ENCODE measurements around the gene NTF3.

Gene NTF3

GRCh38 chr12:5470703-5471102 is 38.8 kb downstream of the NTF3 start:
- Histone ChIP-seq H3K27ac (ENCODE audit: low read depth, low read length) (no peak overlapping the region), H3K79me2 (ENCODE audit: control insufficient read depth, low read length) (no peaks in the 10 kb centered on the region), H3K9me2 (replicated peaks; ENCODE audit: control insufficient read depth, low read length) (no peaks in the 10 kb centered on the region), H3K4me1 (ENCODE audit: control insufficient read depth, low read length) (peaks cover 73% of the 10 kb centered on the region), H3K4me2 (ENCODE audit: low read length) (no peak overlapping the region), H4K20me1 (ENCODE audit: control insufficient read depth, insufficient read depth, low read depth, low read length) (no peaks in the 10 kb centered on the region), H3K27me3 (ENCODE audit: control insufficient read depth, low read length) (no peaks in the 10 kb centered on the region), H3K9me3 (ENCODE audit: control insufficient read depth, insufficient read depth, low read length) (no peaks in the 10 kb centered on the region), H3K4me3 (ENCODE audit: low read length) (no peak overlapping the region), H3F3A (ENCODE audit: control insufficient read depth, insufficient read depth) (no peaks in the 10 kb centered on the region), H3K36me3 (ENCODE audit: control insufficient read depth, low read length) (peaks cover under 1% of the 10 kb centered on the region; the same call in 1 of the 2 replicates)
- TF ChIP-seq CTCF (IDR thresholded peaks at IDR 0.05; ENCODE audit: low read depth, low read length, poor library complexity, severe bottlenecking), result no peak
- no peak for TF ChIP-seq EZH2phosphoT487 (IDR thresholded peaks at IDR 0.05; ENCODE audit: borderline replicate concordance, low read length)

- H3K79me2 ChIP-seq (ENCODE audit: control insufficient read depth, low read length), result no peaks in the 10 kb centered on the region
- no peak overlapping the region for H3K4me3 ChIP-seq (ENCODE audit: low read length)
- H3K4me2 ChIP-seq (ENCODE audit: low read length), result no peak overlapping the region
- TF ChIP-seq EZH2phosphoT487 (IDR thresholded peaks at IDR 0.05; ENCODE audit: borderline replicate concordance, low read length) (no peak), CTCF (IDR thresholded peaks at IDR 0.05; ENCODE audit: low read depth, low read length, poor library complexity, severe bottlenecking) (no peak)
- no peaks in the 10 kb centered on the region for H3K9me2 ChIP-seq (replicated peaks; ENCODE audit: control insufficient read depth, low read length)
- no peak overlapping the region for H3K27ac ChIP-seq (ENCODE audit: low read depth, low read length)
- H3K27me3 ChIP-seq (ENCODE audit: control insufficient read depth, low read length), result no peaks in the 10 kb centered on the region
- H3K9me3 ChIP-seq (ENCODE audit: control insufficient read depth, insufficient read depth, low read length), result no peaks in the 10 kb centered on the region
- peaks cover 10% of the 10 kb centered on the region; the same call in 1 of the 2 replicates for H3K36me3 ChIP-seq (ENCODE audit: control insufficient read depth, low read length)
- H3K4me1 ChIP-seq (ENCODE audit: control insufficient read depth, low read length), result peaks cover 77% of the 10 kb centered on the region
- H3F3A ChIP-seq (ENCODE audit: control insufficient read depth, insufficient read depth), result peaks cover 15% of the 10 kb centered on the region
- no peaks in the 10 kb centered on the region for H4K20me1 ChIP-seq (ENCODE audit: control insufficient read depth, insufficient read depth, low read depth, low read length)
Observed at GRCh38 chr12:5473076-5473782, 41.3 kb downstream of the NTF3 start.

GRCh38 chr12:5473783-5474116 is 41.8 kb downstream of the NTF3 start:
- H4K20me1 ChIP-seq (ENCODE audit: control insufficient read depth, insufficient read depth, low read depth, low read length), result no peaks in the 10 kb centered on the region
- H3K79me2 ChIP-seq (ENCODE audit: control insufficient read depth, low read length), result no peaks in the 10 kb centered on the region
- H3K27me3 ChIP-seq (ENCODE audit: control insufficient read depth, low read length), result no peaks in the 10 kb centered on the region
- H3K27ac ChIP-seq (ENCODE audit: low read depth, low read length), result no peak overlapping the region
- H3K36me3 ChIP-seq (ENCODE audit: control insufficient read depth, low read length), result peaks cover 15% of the 10 kb centered on the region; the same call in 1 of the 2 replicates
- H3K9me2 ChIP-seq (replicated peaks; ENCODE audit: control insufficient read depth, low read length), result no peaks in the 10 kb centered on the region
- H3K9me3 ChIP-seq (ENCODE audit: control insufficient read depth, insufficient read depth, low read length), result no peaks in the 10 kb centered on the region
- peaks cover 19% of the 10 kb centered on the region for H3F3A ChIP-seq (ENCODE audit: control insufficient read depth, insufficient read depth)
- H3K4me3 ChIP-seq (ENCODE audit: low read length), result no peak overlapping the region
- H3K4me2 ChIP-seq (ENCODE audit: low read length), result no peak overlapping the region
- TF ChIP-seq CTCF (IDR thresholded peaks at IDR 0.05; ENCODE audit: low read depth, low read length, poor library complexity, severe bottlenecking), result no peak
- no peak for TF ChIP-seq EZH2phosphoT487 (IDR thresholded peaks at IDR 0.05; ENCODE audit: borderline replicate concordance, low read length)
- H3K4me1 ChIP-seq (ENCODE audit: control insufficient read depth, low read length), result peaks cover 83% of the 10 kb centered on the region
